Activated naive CD8-positive, alpha-beta T cell treated with anti-CD3 and anti-CD28 coated beads for 36 hours (primary cell): ENCODE measurements around the gene NFE2. TPM values are rescaled to one million over a fixed set of nuclear protein-coding genes. Genes with fewer than 3 reads are reported as not detected.
"Not testable (repeated sequence)": the region's sequence is repeated elsewhere in the genome, so short reads cannot be mapped to it uniquely, and the experiment has no call there.

Source experiments
- DNase-seq: peaks from one replicate; pipeline ENCODE4 v3.0.0; 2021
- H3K27ac Mint-ChIP-seq: one replicate; pipeline ENCODE4 v1.8.0; 2022; ENCODE audit warnings: mild to moderate bottlenecking, moderate library complexity, mixed read lengths
- H3K27me3 Mint-ChIP-seq: one replicate; pipeline ENCODE4 v1.8.0; 2022; ENCODE audit warnings: mild to moderate bottlenecking, mixed read lengths
- H3K36me3 Mint-ChIP-seq: one replicate; pipeline ENCODE4 v1.8.0; 2021; ENCODE audit warnings: mild to moderate bottlenecking, mixed read lengths
- H3K4me1 Mint-ChIP-seq: one replicate; pipeline ENCODE4 v1.8.0; 2021; ENCODE audit warnings: mixed read lengths
- H3K4me3 Mint-ChIP-seq: one replicate; pipeline ENCODE4 v1.8.0; 2022; ENCODE audit warnings: mild to moderate bottlenecking, moderate library complexity, mixed read lengths
- H3K9me3 Mint-ChIP-seq: one replicate; pipeline ENCODE4 v1.8.0; 2022; ENCODE audit warnings: mixed read lengths
- total RNA-seq, 2 experiments: library from RNA; stranded (reverse); gene quantifications; one replicate each; pipeline ENCODE4 v1.2.3, GENCODE V29; 2021

Gene NFE2
- total RNA-seq, 2 experiments from 2014 or later: not detected

- H3K4me1 Mint-ChIP-seq: peaks cover 6% of the 10 kb centered on the region
- H3K36me3 Mint-ChIP-seq: no peaks in the 10 kb centered on the region
- DNase-seq: no peak
- no peak overlapping the region for H3K27ac Mint-ChIP-seq
- peaks cover 24% of the 10 kb centered on the region for H3K27me3 Mint-ChIP-seq
- H3K4me3 Mint-ChIP-seq: no peak overlapping the region
- no peaks in the 10 kb centered on the region for H3K9me3 Mint-ChIP-seq
Observed at GRCh38 chr12:54294953-54295566, 5.8 kb downstream of the NFE2 start.

- DNase-seq: peak; percentile 52
- no peaks in the 10 kb centered on the region for H3K4me1 Mint-ChIP-seq
- H3K36me3 Mint-ChIP-seq: no peaks in the 10 kb centered on the region
- peaks cover 17% of the 10 kb centered on the region for H3K27me3 Mint-ChIP-seq
- H3K27ac Mint-ChIP-seq: no peak overlapping the region
- no peaks in the 10 kb centered on the region for H3K9me3 Mint-ChIP-seq
- no peak overlapping the region for H3K4me3 Mint-ChIP-seq
Observed at GRCh38 chr12:54294152-54294952, 6.5 kb downstream of the NFE2 start.

- Mint-ChIP-seq H3K27ac (no peak overlapping the region), H3K4me1 (peaks cover 2% of the 10 kb centered on the region), H3K27me3 (peaks cover 3% of the 10 kb centered on the region), H3K9me3 (no peaks in the 10 kb centered on the region), H3K36me3 (no peaks in the 10 kb centered on the region), H3K4me3 (no peak overlapping the region)
- DNase-seq: no peak
Observed at GRCh38 chr12:54292931-54293241, 7.9 kb downstream of the NFE2 start.

- DNase-seq: no peak
- Mint-ChIP-seq H3K27me3 (no peaks in the 10 kb centered on the region), H3K4me1 (peaks cover 2% of the 10 kb centered on the region), H3K4me3 (no peak overlapping the region), H3K27ac (no peak overlapping the region), H3K9me3 (no peaks in the 10 kb centered on the region), H3K36me3 (peaks cover 5% of the 10 kb centered on the region)
Observed at GRCh38 chr12:54292083-54292930, 8.5 kb downstream of the NFE2 start.

- H3K4me1 Mint-ChIP-seq: peaks cover 44% of the 10 kb centered on the region
- peak overlapping the region; percentile 87 for H3K27ac Mint-ChIP-seq
- peaks cover 15% of the 10 kb centered on the region for H3K36me3 Mint-ChIP-seq
- H3K4me3 Mint-ChIP-seq: peak overlapping the region; percentile 27
- no peaks in the 10 kb centered on the region for H3K9me3 Mint-ChIP-seq
- DNase-seq: no peak
- peaks cover 6% of the 10 kb centered on the region for H3K27me3 Mint-ChIP-seq
Observed at GRCh38 chr12:54287261-54288157, 13.3 kb downstream of the NFE2 start.

GRCh38 chr12:54286042-54287030 is 14.5 kb downstream of the NFE2 start:
- Mint-ChIP-seq H3K9me3 (no peaks in the 10 kb centered on the region), H3K4me1 (peaks cover 50% of the 10 kb centered on the region), H3K36me3 (peaks cover 15% of the 10 kb centered on the region), H3K27me3 (peaks cover 14% of the 10 kb centered on the region), H3K4me3 (peak overlapping the region; percentile 42), H3K27ac (peak overlapping the region; percentile 87)
- DNase-seq: no peak

- Mint-ChIP-seq H3K27ac (peak overlapping the region; percentile 87), H3K36me3 (peaks cover 15% of the 10 kb centered on the region)
Observed at GRCh38 chr12:54285150-54286041, 15.4 kb downstream of the NFE2 start.

GRCh38 chr12:54284070-54284780 is 16.6 kb downstream of the NFE2 start:
- Mint-ChIP-seq H3K27me3 (peaks cover 15% of the 10 kb centered on the region), H3K36me3 (peaks cover 15% of the 10 kb centered on the region), H3K4me1 (peaks cover 52% of the 10 kb centered on the region), H3K27ac (peak overlapping the region; percentile 66)
- H3K9me3 Mint-ChIP-seq, DNase-seq, H3K4me3 Mint-ChIP-seq: not testable (repeated sequence)

More at GRCh38 chr12:54285150-54286041, 15.4 kb downstream of the NFE2 start:
- no peak for DNase-seq
- no peak overlapping the region for H3K4me3 Mint-ChIP-seq
- peaks cover 15% of the 10 kb centered on the region for H3K27me3 Mint-ChIP-seq
- no peaks in the 10 kb centered on the region for H3K9me3 Mint-ChIP-seq
- H3K4me1 Mint-ChIP-seq: peaks cover 52% of the 10 kb centered on the region

- H3K9me3 Mint-ChIP-seq: no peaks in the 10 kb centered on the region
- peaks cover 15% of the 10 kb centered on the region for H3K36me3 Mint-ChIP-seq
- DNase-seq: peak; percentile 32
- no peak overlapping the region for H3K4me3 Mint-ChIP-seq
- peaks cover 53% of the 10 kb centered on the region for H3K4me1 Mint-ChIP-seq
- no peak overlapping the region for H3K27ac Mint-ChIP-seq
- peaks cover 15% of the 10 kb centered on the region for H3K27me3 Mint-ChIP-seq
Observed at GRCh38 chr12:54282949-54283593, 17.7 kb downstream of the NFE2 start.

GRCh38 chr12:54281694-54282093 is 19.1 kb downstream of the NFE2 start:
- not testable (repeated sequence) for H3K36me3 Mint-ChIP-seq, H3K4me3 Mint-ChIP-seq, H3K9me3 Mint-ChIP-seq, H3K27ac Mint-ChIP-seq, DNase-seq
- H3K4me1 Mint-ChIP-seq: peaks cover 61% of the 10 kb centered on the region
- H3K27me3 Mint-ChIP-seq: peaks cover 15% of the 10 kb centered on the region

- Mint-ChIP-seq H3K27me3 (peaks cover 15% of the 10 kb centered on the region), H3K4me1 (peaks cover 61% of the 10 kb centered on the region)
- not testable (repeated sequence) for H3K36me3 Mint-ChIP-seq, H3K27ac Mint-ChIP-seq, H3K4me3 Mint-ChIP-seq, DNase-seq, H3K9me3 Mint-ChIP-seq
Observed at GRCh38 chr12:54281261-54281638, 19.6 kb downstream of the NFE2 start.
